ENCODE measurements around the gene PDGFRB.

DNA sequence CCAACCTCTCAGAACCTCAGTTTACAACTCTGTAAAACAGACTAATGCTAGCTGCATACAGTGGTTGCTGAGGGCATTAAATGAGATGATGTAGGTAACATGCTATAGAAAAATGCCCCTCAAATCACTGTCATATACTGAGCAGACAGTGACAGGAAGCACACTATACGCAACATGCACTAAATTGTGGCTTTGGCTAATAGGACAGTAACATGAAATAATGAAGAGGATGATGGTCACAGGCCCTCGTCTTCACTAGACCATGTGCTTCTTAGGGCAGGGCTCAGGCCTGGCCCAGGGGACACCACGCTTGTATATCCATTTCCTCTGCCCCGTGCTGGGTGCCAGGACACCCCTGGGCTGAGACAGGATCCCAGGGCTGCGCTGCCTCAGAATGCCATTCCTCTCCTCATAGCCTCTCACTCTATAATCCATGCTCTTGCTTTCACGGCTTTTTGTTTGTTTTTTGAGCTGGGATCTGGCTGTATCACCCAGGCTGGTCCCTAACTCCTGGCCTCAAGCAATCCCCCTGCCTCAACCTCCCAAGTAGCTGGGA lies 88.2 kb downstream of the PDGFRB start:
- TF ChIP-seq CTCF (conservative IDR thresholded peaks at IDR 0.05; ENCODE audit: low read depth, low read length) (no peak), BHLHE40 (IDR thresholded peaks at IDR 0.05; ENCODE audit: low read depth, low read length) (no peak), POLR2A (IDR thresholded peaks at IDR 0.05; ENCODE audit: low read depth, low read length) (no peak), FOS (IDR thresholded peaks at IDR 0.05; ENCODE audit: low read depth, low read length) (no peak), CHD1 (IDR thresholded peaks at IDR 0.05; ENCODE audit: low read depth, low read length) (no peak), CEBPB (IDR thresholded peaks at IDR 0.05; ENCODE audit: low read depth, low read length) (no peak), USF2 (IDR thresholded peaks at IDR 0.05; ENCODE audit: low read depth, low read length) (no peak)
- TF ChIP-seq, protein P1, sequence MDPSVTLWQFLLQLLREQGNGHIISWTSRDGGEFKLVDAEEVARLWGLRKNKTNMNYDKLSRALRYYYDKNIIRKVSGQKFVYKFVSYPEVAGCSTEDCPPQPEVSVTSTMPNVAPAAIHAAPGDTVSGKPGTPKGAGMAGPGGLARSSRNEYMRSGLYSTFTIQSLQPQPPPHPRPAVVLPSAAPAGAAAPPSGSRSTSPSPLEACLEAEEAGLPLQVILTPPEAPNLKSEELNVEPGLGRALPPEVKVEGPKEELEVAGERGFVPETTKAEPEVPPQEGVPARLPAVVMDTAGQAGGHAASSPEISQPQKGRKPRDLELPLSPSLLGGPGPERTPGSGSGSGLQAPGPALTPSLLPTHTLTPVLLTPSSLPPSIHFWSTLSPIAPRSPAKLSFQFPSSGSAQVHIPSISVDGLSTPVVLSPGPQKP (IDR thresholded peaks at IDR 0.05; ENCODE audit: borderline replicate concordance, low read depth, low read length) = no peak
